Measurements from ENCODE around the gene GAPDHS. TPM values are rescaled to one million over a fixed set of nuclear protein-coding genes. Genes with fewer than 3 reads are reported as not detected.

The GAPDHS gene
- total and polyA plus RNA-seq, 2 of the 13 experiments (the other 11 are each of a cell fraction or from before 2014, with no cell fraction given): not detected

- no peak for TF ChIP-seq ZNF577 (CRISPR knock-in tag; IDR thresholded peaks at IDR 0.05; ENCODE audit: borderline replicate concordance, low read depth)
- TF ChIP-seq ZSCAN30 (CRISPR knock-in tag; IDR thresholded peaks at IDR 0.05): no peak
- TF ChIP-seq ZNF337 (CRISPR knock-in tag; IDR thresholded peaks at IDR 0.05; ENCODE audit: borderline replicate concordance, low read depth): no peak
- peak; percentile 29; the same call in 1 of the 2 replicates for TF ChIP-seq ZBTB39 (CRISPR knock-in tag; IDR thresholded peaks at IDR 0.05)
- peak; percentile 90 for TF ChIP-seq ISL2 (CRISPR knock-in tag; IDR thresholded peaks at IDR 0.05)
- 0 out of 2 replicates have a peak, but pooled peaks have one; percentile 56 for TF ChIP-seq ZSCAN31 (CRISPR knock-in tag; IDR thresholded peaks at IDR 0.05; ENCODE audit: low read depth)
- no peak for TF ChIP-seq PCBP1 (IDR thresholded peaks at IDR 0.05; ENCODE audit: borderline replicate concordance, low read depth, low read length)
- peak; percentile 28; the same call in 1 of the 2 replicates for TF ChIP-seq TCF7L2 (IDR thresholded peaks at IDR 0.05; ENCODE audit: low read depth, low read length)
- no peak; the same call in 1 of the 2 replicates for TF ChIP-seq ZNF460 (CRISPR knock-in tag; IDR thresholded peaks at IDR 0.05; ENCODE audit: borderline replicate concordance)
- TF ChIP-seq SOX13 (IDR thresholded peaks at IDR 0.05): peak; percentile 52; the same call in 1 of the 2 replicates
- TF ChIP-seq SOX13 (CRISPR knock-in tag; conservative IDR thresholded peaks at IDR 0.05 in 1 of 2, IDR thresholded peaks at IDR 0.05 in 1 of 2): peak in 1 of 2 experiments; percentile 95; a peak in 2 of 4 replicates
- TF ChIP-seq HDAC2 (CRISPR knock-in tag; IDR thresholded peaks at IDR 0.05): peak; percentile 95
- TF ChIP-seq MTA3 (CRISPR knock-in tag; IDR thresholded peaks at IDR 0.05): no peak
- TF ChIP-seq EZH2 (conservative IDR thresholded peaks at IDR 0.05; ENCODE audit: low read depth, low read length): no peak
- no peak for TF ChIP-seq ZNF143 (CRISPR knock-in tag; IDR thresholded peaks at IDR 0.05)
- no peak for TF ChIP-seq FLYWCH1 (CRISPR knock-in tag; IDR thresholded peaks at IDR 0.05)
- no peak for TF ChIP-seq ZNF782 (CRISPR knock-in tag; IDR thresholded peaks at IDR 0.05; ENCODE audit: borderline replicate concordance)
- TF ChIP-seq RNF2 (conservative IDR thresholded peaks at IDR 0.05; ENCODE audit: low read depth): no peak
- no peak for TF ChIP-seq ZBTB3 (CRISPR knock-in tag; IDR thresholded peaks at IDR 0.05; ENCODE audit: borderline replicate concordance, low read depth)
- no peak for TF ChIP-seq ZNF615 (CRISPR knock-in tag; IDR thresholded peaks at IDR 0.05; ENCODE audit: borderline replicate concordance)
- no peak for TF ChIP-seq IRX3 (CRISPR knock-in tag; IDR thresholded peaks at IDR 0.05; ENCODE audit: borderline replicate concordance, low read depth)
- no peak for TF ChIP-seq IKZF4 (CRISPR knock-in tag; IDR thresholded peaks at IDR 0.05; ENCODE audit: borderline replicate concordance, low read depth, not compliant biosample characterization)
- TF ChIP-seq KDM1A (CRISPR knock-in tag; IDR thresholded peaks at IDR 0.05): peak; percentile 70; the same call in 1 of the 2 replicates
- TF ChIP-seq RFXAP (CRISPR knock-in tag; IDR thresholded peaks at IDR 0.05; ENCODE audit: borderline replicate concordance): peak; percentile 47; the same call in 1 of the 2 replicates
- no peak for TF ChIP-seq ZNF713 (CRISPR knock-in tag; IDR thresholded peaks at IDR 0.05)
- no peak for TF ChIP-seq FIP1L1 (IDR thresholded peaks at IDR 0.05; ENCODE audit: borderline replicate concordance, insufficient read depth, low read depth, low read length)
- no peak for TF ChIP-seq AHR (CRISPR knock-in tag; IDR thresholded peaks at IDR 0.05)
- TF ChIP-seq TCF12 (IDR thresholded peaks at IDR 0.05): no peak
- no peak for TF ChIP-seq TCF12 (CRISPR knock-in tag; IDR thresholded peaks at IDR 0.05)
- no peak for TF ChIP-seq ZNF296 (CRISPR knock-in tag; conservative IDR thresholded peaks at IDR 0.05)
- no peak for TF ChIP-seq NFYB (CRISPR knock-in tag; IDR thresholded peaks at IDR 0.05)
Observed at GRCh38 chr19:35569281-35569781, 36.1 kb downstream of the GAPDHS start (continued).
